ENCODE data around the gene NRXN3. TPM values are rescaled to one million over a fixed set of nuclear protein-coding genes. Genes with fewer than 3 reads are reported as not detected.

NRXN3 gene
- polyA plus RNA-seq, 1 donor from 2014 or later = 110 TPM

GRCh38 chr14:78172428-78172827, 2.3 kb downstream of the NRXN3 start:
- Histone ChIP-seq H3K4me3 (ENCODE audit: low read length) (peak overlapping the region; percentile 83), H3K27me3 (ENCODE audit: insufficient read depth, low read depth, low read length) (no peaks in the 10 kb centered on the region), H2AFZ (ENCODE audit: low read depth, low read length) (no peak overlapping the region), H3K36me3 (ENCODE audit: insufficient read depth, low read length) (no peaks in the 10 kb centered on the region), H3K27ac (ENCODE audit: low read length) (peak overlapping the region; percentile 43), H3K79me2 (replicated peaks; ENCODE audit: insufficient read depth, low read length) (peaks cover 72% of the 10 kb centered on the region), H3K9ac (ENCODE audit: low read length) (peak overlapping the region; percentile 18), H3K9me2 (ENCODE audit: insufficient read depth, low read length) (no peaks in the 10 kb centered on the region), H4K20me1 (ENCODE audit: insufficient read depth) (no peaks in the 10 kb centered on the region), H3K9me3 (ENCODE audit: low read length) (no peaks in the 10 kb centered on the region), H3K4me2 (ENCODE audit: low read length) (peak overlapping the region; percentile 78), H3F3A (ENCODE audit: insufficient read depth, low read length, poor library complexity, severe bottlenecking) (no peaks in the 10 kb centered on the region)
- no peak for TF ChIP-seq SMC3 (conservative IDR thresholded peaks at IDR 0.05; ENCODE audit: poor library complexity)

- peak overlapping the region; percentile 83 for H3K4me3 ChIP-seq (ENCODE audit: low read length)
- no peaks in the 10 kb centered on the region for H4K20me1 ChIP-seq (ENCODE audit: insufficient read depth)
- H3K36me3 ChIP-seq (ENCODE audit: insufficient read depth, low read length) = no peaks in the 10 kb centered on the region
- H3K79me2 ChIP-seq (replicated peaks; ENCODE audit: insufficient read depth, low read length) = peaks cover 83% of the 10 kb centered on the region
- no peaks in the 10 kb centered on the region for H3K9me3 ChIP-seq (ENCODE audit: low read length)
- H3K4me2 ChIP-seq (ENCODE audit: low read length) = peak overlapping the region; percentile 78
- no peak overlapping the region for H3K27ac ChIP-seq (ENCODE audit: low read length)
- H3K9ac ChIP-seq (ENCODE audit: low read length) = peak overlapping the region; percentile 18
- no peak for TF ChIP-seq EP300 (conservative IDR thresholded peaks at IDR 0.05; ENCODE audit: poor library complexity, severe bottlenecking)
- no peak for TF ChIP-seq MXI1 (conservative IDR thresholded peaks at IDR 0.05; ENCODE audit: poor library complexity, severe bottlenecking)
- TF ChIP-seq RAD21 (conservative IDR thresholded peaks at IDR 0.05) = no peak
- TF ChIP-seq TAF1 (IDR thresholded peaks at IDR 0.05; ENCODE audit: low read depth) = no peak
- no peak for TF ChIP-seq CTCF (IDR thresholded peaks at IDR 0.05; ENCODE audit: poor library complexity, severe bottlenecking)
- TF ChIP-seq POLR2AphosphoS5 (IDR thresholded peaks at IDR 0.05) = no peak
- no peak for TF ChIP-seq EZH2 (IDR thresholded peaks at IDR 0.05; ENCODE audit: borderline replicate concordance, insufficient read depth, low read length, poor library complexity, severe bottlenecking)
- no peaks in the 10 kb centered on the region for H3K27me3 ChIP-seq (ENCODE audit: insufficient read depth, low read depth, low read length)
- no peaks in the 10 kb centered on the region for H3K9me2 ChIP-seq (ENCODE audit: insufficient read depth, low read length)
- H3F3A ChIP-seq (ENCODE audit: insufficient read depth, low read length, poor library complexity, severe bottlenecking) = no peaks in the 10 kb centered on the region
- H2AFZ ChIP-seq (ENCODE audit: low read depth, low read length) = no peak overlapping the region
Measured at GRCh38 chr14:78173346-78174035, 3.3 kb downstream of the NRXN3 start.

GRCh38 chr14:78175412-78175811, 5.2 kb downstream of the NRXN3 start:
- Histone ChIP-seq H3K4me3 (ENCODE audit: low read length) (no peak overlapping the region), H3K9me2 (ENCODE audit: insufficient read depth, low read length) (no peaks in the 10 kb centered on the region), H3K9ac (ENCODE audit: low read length) (no peak overlapping the region), H3K27me3 (ENCODE audit: insufficient read depth, low read depth, low read length) (no peaks in the 10 kb centered on the region), H3K4me2 (ENCODE audit: low read length) (no peak overlapping the region), H3K27ac (ENCODE audit: low read length) (no peak overlapping the region), H3F3A (ENCODE audit: insufficient read depth, low read length, poor library complexity, severe bottlenecking) (no peaks in the 10 kb centered on the region), H4K20me1 (ENCODE audit: insufficient read depth) (no peaks in the 10 kb centered on the region), H2AFZ (ENCODE audit: low read depth, low read length) (no peak overlapping the region), H3K36me3 (ENCODE audit: insufficient read depth, low read length) (no peaks in the 10 kb centered on the region), H3K79me2 (replicated peaks; ENCODE audit: insufficient read depth, low read length) (peaks cover 97% of the 10 kb centered on the region), H3K9me3 (ENCODE audit: low read length) (no peaks in the 10 kb centered on the region)
- no peak for TF ChIP-seq MXI1 (conservative IDR thresholded peaks at IDR 0.05; ENCODE audit: poor library complexity, severe bottlenecking)
- no peak for TF ChIP-seq TAF1 (IDR thresholded peaks at IDR 0.05; ENCODE audit: low read depth)
- TF ChIP-seq EP300 (conservative IDR thresholded peaks at IDR 0.05; ENCODE audit: poor library complexity, severe bottlenecking) = no peak
- TF ChIP-seq EZH2 (IDR thresholded peaks at IDR 0.05; ENCODE audit: borderline replicate concordance, insufficient read depth, low read length, poor library complexity, severe bottlenecking) = no peak
- no peak for TF ChIP-seq RAD21 (conservative IDR thresholded peaks at IDR 0.05)
- no peak for TF ChIP-seq REST (IDR thresholded peaks at IDR 0.05; ENCODE audit: borderline replicate concordance)
- TF ChIP-seq CTCF (IDR thresholded peaks at IDR 0.05; ENCODE audit: poor library complexity, severe bottlenecking) = no peak
- TF ChIP-seq SMC3 (conservative IDR thresholded peaks at IDR 0.05; ENCODE audit: poor library complexity) = no peak
- TF ChIP-seq POLR2AphosphoS5 (IDR thresholded peaks at IDR 0.05) = no peak
